H1 (cell line): ENCODE data around the gene ONECUT2. TPM values are rescaled to one million over a fixed set of nuclear protein-coding genes. Genes with fewer than 3 reads are reported as not detected.

Experiments used
- CTCF ChIA-PET: fragments of 300-600 bp; sonication (Branson Sonifier 250); formaldehyde crosslinking; loops from one replicate; lab custom pipeline; 2021; ENCODE audit not compliant: partially characterized antibody; lab: Charles Lee
- POLR2A ChIA-PET: fragments of 300-600 bp; sonication (Branson Sonifier 250); formaldehyde crosslinking; loops from one replicate; lab custom pipeline; 2021; ENCODE audit warnings: inconsistent platforms; ENCODE audit not compliant: partially characterized antibody; lab: Charles Lee
- DNase-seq, 2 experiments: peaks; one replicate each; pipeline versions ENCODE4 v3.0.0 to v3.0.0-alpha.2; 2010 to 2022; ENCODE audit warnings: low spot score in 2 of 2, low read depth in 1 of 2, mixed read lengths in 1 of 2
- FAIRE-seq: peaks from 2 replicates; lab custom pipeline; 2011; peaks lifted over from hg19 to GRCh38; lab: Jason Lieb, UNC
- H2AFZ ChIP-seq: 2 replicates; pipeline ENCODE4 v1.8.1; 2012; ENCODE audit warnings: low read length, inconsistent platforms
- H2AK5ac ChIP-seq: 2 replicates; pipeline ENCODE4 v1.6.1; 2013; ENCODE audit warnings: low read depth, low read length
- H2BK120ac ChIP-seq: replicated peaks from 2 replicates; pipeline ENCODE3; 2013; ENCODE audit warnings: low read depth, low read length, inconsistent platforms
- H2BK12ac ChIP-seq: 2 replicates; pipeline ENCODE4 v1.6.1; 2013; ENCODE audit warnings: low read depth, low read length
- H2BK15ac ChIP-seq: 2 replicates; pipeline ENCODE4 v1.6.1; 2013; ENCODE audit warnings: low read length
- H2BK20ac ChIP-seq: 2 replicates; pipeline ENCODE4 v1.6.1; 2013; ENCODE audit warnings: low read length
- H2BK5ac ChIP-seq: 2 replicates; pipeline ENCODE4 v1.6.1; 2013; ENCODE audit warnings: low read depth, low read length
- H3K14ac ChIP-seq: 2 replicates; pipeline ENCODE4 v1.6.1; 2013; ENCODE audit warnings: inconsistent platforms; ENCODE audit not compliant: insufficient read length
- H3K18ac ChIP-seq: 2 replicates; pipeline ENCODE4 v1.6.1; 2013; ENCODE audit warnings: low read length; ENCODE audit errors: extremely low read depth
- H3K23ac ChIP-seq: 2 replicates; pipeline ENCODE4 v1.6.1; 2013; ENCODE audit warnings: inconsistent platforms; ENCODE audit not compliant: insufficient read length
- H3K23me2 ChIP-seq: 2 replicates; pipeline ENCODE4 v1.6.1; 2013; ENCODE audit warnings: low read depth, low read length
- H3K27ac ChIP-seq: 2 replicates; pipeline ENCODE4 v1.6.1; 2011; ENCODE audit warnings: low read depth, low read length, inconsistent platforms
- H3K27me3 ChIP-seq, 4 experiments: replicated peaks in 1 of 4; 1 replicate in 1 of 4; 2 replicates in 3 of 4; pipeline versions ENCODE4 v1.6.1 to v1.8.1; 2011 to 2013; ENCODE audit warnings: low read length in 3 of 4, mild to moderate bottlenecking in 3 of 4, inconsistent platforms in 2 of 4, mixed read lengths in 2 of 4, moderate library complexity in 1 of 4; ENCODE audit not compliant: control insufficient read depth in 3 of 4, insufficient read depth in 3 of 4; ENCODE audit errors: extremely low read depth in 1 of 4
- H3K36me3 ChIP-seq, 4 experiments: 2 replicates each; pipeline versions ENCODE4 v1.6.1 to v1.8.1; 2011 to 2013; ENCODE audit warnings: mild to moderate bottlenecking in 4 of 4, low read length in 3 of 4, moderate library complexity in 2 of 4, control low read depth in 1 of 4, inconsistent platforms in 1 of 4; ENCODE audit not compliant: insufficient read depth in 4 of 4, control insufficient read depth in 2 of 4
- H3K4ac ChIP-seq: replicated peaks from 2 replicates; pipeline ENCODE3; 2013; ENCODE audit warnings: low read length, low read depth, mixed read lengths, inconsistent platforms; ENCODE audit not compliant: insufficient read length
- H3K4me1 ChIP-seq, 4 experiments: replicated peaks in 1 of 4; 1 replicate in 1 of 4; 2 replicates in 3 of 4; pipeline versions ENCODE4 v1.6.1 to v1.8.1; 2011 to 2013; ENCODE audit warnings: low read length in 3 of 4, inconsistent platforms in 2 of 4, mixed read lengths in 1 of 4; ENCODE audit not compliant: insufficient read depth in 4 of 4, control insufficient read depth in 3 of 4
- H3K4me2 ChIP-seq, 2 experiments: 2 replicates each; pipeline versions ENCODE4 v1.6.1 to v1.8.1; 2011 to 2013; ENCODE audit warnings: low read depth in 2 of 2, low read length in 2 of 2, control low read depth in 1 of 2, inconsistent platforms in 1 of 2, mild to moderate bottlenecking in 1 of 2; ENCODE audit not compliant: insufficient read depth in 1 of 2
- H3K4me3 ChIP-seq, 4 experiments: fragments of 200-600, 300-600 bp in 1 of 4; sonication (generic), shearing (Covaris generic), sonication (Bioruptor Twin) in 1 of 4; 2 replicates each; pipeline versions ENCODE4 v1.5.1 to v1.8.1; 2011 to 2016; ENCODE audit warnings: low read length in 4 of 4, low read depth in 3 of 4, control low read depth in 2 of 4, inconsistent platforms in 2 of 4, mild to moderate bottlenecking in 2 of 4, mixed read lengths in 1 of 4, moderate library complexity in 1 of 4; ENCODE audit not compliant: insufficient read depth in 2 of 4; ENCODE audit errors: extremely low read depth in 1 of 4
- H3K56ac ChIP-seq: replicated peaks from 2 replicates; pipeline ENCODE3; 2013; ENCODE audit warnings: low read depth, mild to moderate bottlenecking, mixed read lengths, low read length, inconsistent platforms; ENCODE audit not compliant: insufficient read length
- H3K79me1 ChIP-seq: 2 replicates; pipeline ENCODE4 v1.6.1; 2013; ENCODE audit warnings: low read depth, low read length, control low read depth
- H3K79me2 ChIP-seq, 2 experiments: 2 replicates each; pipeline versions ENCODE4 v1.6.1 to v1.8.1; 2012 to 2013; ENCODE audit warnings: low read length in 2 of 2, mild to moderate bottlenecking in 2 of 2, inconsistent platforms in 1 of 2; ENCODE audit not compliant: insufficient read depth in 2 of 2, control insufficient read depth in 1 of 2
- H3K9ac ChIP-seq, 4 experiments: replicated peaks in 1 of 4; 1 replicate in 1 of 4; 2 replicates in 3 of 4; pipeline versions ENCODE4 v1.6.1 to v1.8.1; 2011 to 2013; ENCODE audit warnings: low read depth in 3 of 4, low read length in 3 of 4, control low read depth in 2 of 4, mild to moderate bottlenecking in 2 of 4, moderate library complexity in 2 of 4, inconsistent platforms in 1 of 4; ENCODE audit errors: extremely low read depth in 1 of 4
- H3K9me3 ChIP-seq, 2 experiments: 2 replicates each; pipeline versions ENCODE4 v1.6.1 to v1.8.1; 2012 to 2013; ENCODE audit warnings: mild to moderate bottlenecking in 2 of 2, moderate library complexity in 2 of 2, control low read depth in 1 of 2, inconsistent platforms in 1 of 2, low read depth in 1 of 2, low read length in 1 of 2, mixed read lengths in 1 of 2; ENCODE audit not compliant: insufficient read depth in 2 of 2
- H4K20me1 ChIP-seq, 2 experiments: replicated peaks in 1 of 2; 2 replicates each; pipeline versions ENCODE3 to v1.8.1; 2011 to 2013; ENCODE audit warnings: inconsistent platforms in 2 of 2, low read length in 2 of 2, mild to moderate bottlenecking in 1 of 2; ENCODE audit not compliant: insufficient read depth in 2 of 2, control insufficient read depth in 1 of 2
- H4K5ac ChIP-seq: 2 replicates; pipeline ENCODE4 v1.6.1; 2013; ENCODE audit warnings: low read length, low read depth, mixed read lengths, inconsistent platforms; ENCODE audit not compliant: insufficient read length
- H4K8ac ChIP-seq: 2 replicates; pipeline ENCODE4 v1.8.0; 2013; ENCODE audit warnings: mild to moderate bottlenecking, moderate library complexity, low read length, inconsistent platforms; ENCODE audit not compliant: insufficient read depth; ENCODE audit errors: extremely low read depth
- H4K91ac ChIP-seq: replicated peaks from 2 replicates; pipeline ENCODE3; 2013; ENCODE audit warnings: low read length, mixed read lengths, inconsistent platforms; ENCODE audit not compliant: insufficient read length
- CTBP2 ChIP-seq: IDR thresholded peaks from 2 replicates; pipeline ENCODE4 v1.7.0; 2011; ENCODE audit warnings: borderline replicate concordance, mild to moderate bottlenecking, moderate library complexity, mixed read lengths, low read length; ENCODE audit not compliant: insufficient read depth, insufficient read length
- CTCF ChIP-seq, 3 experiments: IDR thresholded peaks; 1 replicate in 2 of 3; 2 replicates in 1 of 3; pipeline versions ENCODE4 v1.5.1 to v1.6.1; 2011; ENCODE audit warnings: low read length in 3 of 3, mild to moderate bottlenecking in 3 of 3, inconsistent platforms in 2 of 3, low read depth in 1 of 3, moderate library complexity in 1 of 3; ENCODE audit not compliant: insufficient read depth in 1 of 3; ENCODE audit errors: control extremely low read depth in 1 of 3
- EGR1 ChIP-seq: IDR thresholded peaks from 2 replicates; pipeline ENCODE4 v1.6.1; 2011; ENCODE audit warnings: low read depth, low read length, borderline replicate concordance
- RAD21 ChIP-seq, 2 experiments: IDR thresholded peaks in 1 of 2; conservative IDR thresholded peaks in 1 of 2; 2 replicates each; pipeline ENCODE4 v1.6.1; 2011; ENCODE audit warnings: low read depth in 2 of 2, low read length in 2 of 2, improper control_type of control experiment in 1 of 2, inconsistent platforms in 1 of 2, mild to moderate bottlenecking in 1 of 2, moderate library complexity in 1 of 2
- SIN3A ChIP-seq, 2 experiments: IDR thresholded peaks in 1 of 2; conservative IDR thresholded peaks in 1 of 2; 2 replicates each; pipeline ENCODE4 v1.6.1; 2011 to 2012; ENCODE audit warnings: low read length in 2 of 2, improper control_type of control experiment in 1 of 2, low read depth in 1 of 2, mild to moderate bottlenecking in 1 of 2
- SUZ12 ChIP-seq: fragments of 200-600 bp; sonication (generic); IDR thresholded peaks from 2 replicates; pipeline ENCODE4 v1.6.1; 2012; ENCODE audit warnings: mild to moderate bottlenecking, inconsistent platforms, low read length, moderate library complexity, mixed read lengths
- TBP ChIP-seq: IDR thresholded peaks from 2 replicates; pipeline ENCODE4 v1.6.1; 2011; ENCODE audit warnings: low read depth, low read length, improper control_type of control experiment
- USF2 ChIP-seq: IDR thresholded peaks from 2 replicates; pipeline ENCODE4 v1.6.1; 2011; ENCODE audit warnings: low read length, improper control_type of control experiment
- WGBS, 2 experiments: shearing (Covaris generic) in 1 of 2; methylation state at CpG; one replicate each; pipeline versions ENCODE4 v1.1.6 to v1.1.7; 2013 to 2015; ENCODE audit warnings: low lambda C conversion rate in 2 of 2, mixed read lengths in 2 of 2, inconsistent platforms in 1 of 2, low coverage in 1 of 2, missing lambda C conversion rate in 1 of 2; ENCODE audit not compliant: insufficient replicate concordance in 2 of 2, insufficient coverage in 1 of 2, insufficient read length in 1 of 2; ENCODE audit errors: extremely low coverage in 1 of 2, missing lambda C conversion rate in 1 of 2; 5-methylcytosine and 5-hydroxymethylcytosine counted together
- polyA plus RNA-seq, 7 experiments: library from polyadenylated mRNA; depleted of rRNA in 3 of 7; stranded (reverse) in 5 of 7; unstranded in 2 of 7; fragments of >200 nt in 5 of 7; fragments of 200-250 nt in 2 of 7; gene quantifications; 1 replicate in 5 of 7; 2 replicates in 1 of 7; 4 replicates in 1 of 7; pipeline versions ENCODE4 v1.2.1 to v1.2.3, GENCODE V29; 2011 to 2013; ENCODE audit warnings: missing spikeins in 2 of 7, mixed read lengths in 2 of 7
- total RNA-seq: library from RNA; stranded (reverse); fragmentation: NEBNext Ultra II Directional; extraction: Animal tissue kit (Norgen Biotek cat#: 25700); gene quantifications from 2 replicates; pipeline ENCODE4 v1.2.1, GENCODE V29; 2021

The ONECUT2 gene
- total and polyA plus RNA-seq, 2 of the 8 experiments (the other 6 are each of a cell fraction or from before 2014, with no cell fraction given) = 0.38 to 1.9 TPM

- Histone ChIP-seq H3K27ac (no peak overlapping the region), H3K23ac (no peak overlapping the region), H2BK20ac (no peak overlapping the region), H3K9ac (no peak overlapping the region), H4K8ac (no peak overlapping the region), H3K23me2 (peaks cover 3% of the 10 kb centered on the region; the same call in 1 of the 2 replicates), H3K79me1 (no peaks in the 10 kb centered on the region), H3K9me3 (no peaks in the 10 kb centered on the region), H2BK120ac (no peak overlapping the region), H3K4me3 (no peak overlapping the region), H3K36me3 (no peaks in the 10 kb centered on the region), H4K91ac (no peak overlapping the region), H2BK12ac (no peak overlapping the region), H3K4me2 (no peak overlapping the region), H3K18ac (no peak overlapping the region), H3K4ac (no peak overlapping the region), H2AFZ (no peak overlapping the region), H3K4me1 (peaks cover 2 to 9% (median 8%) of the 10 kb centered on the region in 4 experiments; a peak in 5 of 7 replicates), H4K20me1 (peaks cover 7 to 20% of the 10 kb centered on the region in 2 experiments), H3K79me2 (no peaks in the 10 kb centered on the region), H3K14ac (no peak overlapping the region), H3K27me3 (peaks cover 23 to 42% (median 34%) of the 10 kb centered on the region in 4 experiments), H2BK5ac (no peak overlapping the region), H3K56ac (no peak overlapping the region), H2AK5ac (no peak overlapping the region), H4K5ac (no peak overlapping the region), H2BK15ac (no peak overlapping the region)
- TF ChIP-seq EGR1 (no peak), CTBP2 (no peak), TBP (0 out of 2 replicates have a peak, but pooled peaks have one; percentile 15), CTCF (IDR thresholded peaks at IDR 0.05; ENCODE audit: control extremely low read depth in 1 of 3, insufficient read depth in 1 of 3, low read depth in 1 of 3, low read length in 3 of 3) (peak; percentile 61 to 87 (median 79)), USF2 (no peak), SUZ12 (no peak), RAD21 (IDR thresholded peaks at IDR 0.05 in 1 of 2, conservative IDR thresholded peaks at IDR 0.05 in 1 of 2; ENCODE audit: low read depth in 2 of 2, low read length in 2 of 2) (peak; percentile 74 to 75), SIN3A (conservative IDR thresholded peaks at IDR 0.05 in 1 of 2, IDR thresholded peaks at IDR 0.05 in 1 of 2; ENCODE audit: low read depth in 1 of 2, low read length in 2 of 2) (no peak)
- FAIRE-seq (peak; percentile 81), DNase-seq (peak in 1 of 2 experiments; percentile 77)
- POLR2A ChIA-PET = no interaction called here
- CTCF ChIA-PET = interaction anchor here (0.6 to 3.0 kb wide), 26 partner anchors 8 to 711 kb away, joined by 3 to 11 read pairs (median 4); partner anchors contain the start of gene ONECUT2
- WGBS, 2 experiments = 16% methylated on average over 4 of the region's 4 CpGs; no CpG with 5 or more reads in 1 of the 2 experiments
Measured at GRCh38 chr18:57446322-57446721, 11.1 kb downstream of the ONECUT2 start.
